Measurements from ENCODE around the gene QPCTL. TPM values are rescaled to one million over a fixed set of nuclear protein-coding genes. Genes with fewer than 3 reads are reported as not detected.

Gene QPCTL
- total RNA-seq, 4 donors from 2014 or later, result 0.80 to 1.4 (median 0.97) TPM

DNA sequence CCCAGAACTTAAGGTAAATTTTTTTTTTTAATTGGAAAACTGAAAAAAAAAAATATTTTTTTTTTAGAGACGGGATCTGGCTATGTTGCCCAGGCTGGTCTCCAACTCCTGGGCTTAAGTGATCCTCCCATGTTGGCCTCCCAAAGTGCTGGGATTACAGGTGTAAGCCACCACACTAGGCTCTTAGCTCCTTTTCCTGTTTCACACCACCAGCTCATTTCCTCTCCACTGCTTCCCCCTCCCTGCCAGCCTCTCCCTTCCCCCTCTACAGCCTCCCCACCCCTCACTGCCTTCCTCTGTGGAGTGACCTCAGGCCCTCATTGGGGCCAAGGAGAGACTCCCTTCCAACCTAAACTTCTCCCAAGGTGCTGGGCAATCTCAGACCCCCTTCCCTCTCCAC lies 28.7 kb upstream of the QPCTL start:
- Histone ChIP-seq H3K27me3 (peaks cover 44 to 53% (median 45%) of the 10 kb centered on the region in 3 donors), H3K9me3 (no peaks in the 10 kb centered on the region), H3K4me1 (peaks cover 6 to 8% of the 10 kb centered on the region in 2 donors), H3K27ac (no peak overlapping the region), H3K36me3 (no peaks in the 10 kb centered on the region), H3K4me3 (no peak overlapping the region)
- DNase-seq, result no peak
- intact Hi-C loops (cut with DNase I; ENCODE audit: low total_unique reads) (no loop called here), in situ Hi-C loops (cut with MboI; ENCODE audit: low sequenced_read_pairs in 4 of 4) (loop anchor here in 1 of 4 donors (25.0 kb wide), 1 partner anchor 126 kb away; no protein-coding TSS in a partner anchor)
- ATAC-seq, result no peak
- TF ChIP-seq, protein P1, sequence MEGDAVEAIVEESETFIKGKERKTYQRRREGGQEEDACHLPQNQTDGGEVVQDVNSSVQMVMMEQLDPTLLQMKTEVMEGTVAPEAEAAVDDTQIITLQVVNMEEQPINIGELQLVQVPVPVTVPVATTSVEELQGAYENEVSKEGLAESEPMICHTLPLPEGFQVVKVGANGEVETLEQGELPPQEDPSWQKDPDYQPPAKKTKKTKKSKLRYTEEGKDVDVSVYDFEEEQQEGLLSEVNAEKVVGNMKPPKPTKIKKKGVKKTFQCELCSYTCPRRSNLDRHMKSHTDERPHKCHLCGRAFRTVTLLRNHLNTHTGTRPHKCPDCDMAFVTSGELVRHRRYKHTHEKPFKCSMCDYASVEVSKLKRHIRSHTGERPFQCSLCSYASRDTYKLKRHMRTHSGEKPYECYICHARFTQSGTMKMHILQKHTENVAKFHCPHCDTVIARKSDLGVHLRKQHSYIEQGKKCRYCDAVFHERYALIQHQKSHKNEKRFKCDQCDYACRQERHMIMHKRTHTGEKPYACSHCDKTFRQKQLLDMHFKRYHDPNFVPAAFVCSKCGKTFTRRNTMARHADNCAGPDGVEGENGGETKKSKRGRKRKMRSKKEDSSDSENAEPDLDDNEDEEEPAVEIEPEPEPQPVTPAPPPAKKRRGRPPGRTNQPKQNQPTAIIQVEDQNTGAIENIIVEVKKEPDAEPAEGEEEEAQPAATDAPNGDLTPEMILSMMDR (IDR thresholded peaks at IDR 0.05 in 4 of 5, conservative IDR thresholded peaks at IDR 0.05 in 1 of 5), result no peak
- TF ChIP-seq POLR2A (IDR thresholded peaks at IDR 0.05), result no peak

DNA sequence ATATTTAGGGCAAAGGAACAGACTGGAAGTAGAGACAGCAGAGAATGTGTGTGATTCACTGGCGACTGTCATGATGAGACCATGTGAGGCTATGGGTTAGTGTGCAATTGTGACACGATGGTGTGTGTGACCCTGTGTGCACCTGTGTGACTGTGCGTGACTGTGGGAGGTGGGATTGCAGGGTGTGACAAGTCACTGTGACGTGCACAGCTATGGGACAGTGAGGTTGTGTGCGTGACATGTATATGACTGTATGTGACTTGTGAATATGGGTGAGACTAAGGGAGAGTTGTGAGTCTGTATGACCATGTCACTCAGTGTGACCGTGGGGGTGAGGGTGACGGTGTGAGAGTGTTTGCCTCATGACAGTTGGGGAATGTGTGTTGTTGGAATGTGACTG lies 27.9 kb upstream of the QPCTL start:
- Histone ChIP-seq H3K36me3 (no peaks in the 10 kb centered on the region), H3K4me3 (no peak overlapping the region), H3K4me1 (peaks cover 6 to 15% of the 10 kb centered on the region in 2 donors), H3K27me3 (peaks cover 48 to 60% (median 53%) of the 10 kb centered on the region in 3 donors), H3K27ac (no peak overlapping the region), H3K9me3 (no peaks in the 10 kb centered on the region)
- TF ChIP-seq POLR2A (IDR thresholded peaks at IDR 0.05), result no peak
- TF ChIP-seq, protein P1 (IDR thresholded peaks at IDR 0.05 in 4 of 5, conservative IDR thresholded peaks at IDR 0.05 in 1 of 5), result no peak
- DNase-seq (no peak), ATAC-seq (no peak)
- in situ Hi-C loops (cut with MboI; ENCODE audit: low sequenced_read_pairs in 4 of 4) (loop anchor here in 1 of 4 donors (25.0 kb wide), 1 partner anchor 127 kb away; no protein-coding TSS in a partner anchor), intact Hi-C loops (cut with DNase I; ENCODE audit: low total_unique reads) (no loop called here)

DNA sequence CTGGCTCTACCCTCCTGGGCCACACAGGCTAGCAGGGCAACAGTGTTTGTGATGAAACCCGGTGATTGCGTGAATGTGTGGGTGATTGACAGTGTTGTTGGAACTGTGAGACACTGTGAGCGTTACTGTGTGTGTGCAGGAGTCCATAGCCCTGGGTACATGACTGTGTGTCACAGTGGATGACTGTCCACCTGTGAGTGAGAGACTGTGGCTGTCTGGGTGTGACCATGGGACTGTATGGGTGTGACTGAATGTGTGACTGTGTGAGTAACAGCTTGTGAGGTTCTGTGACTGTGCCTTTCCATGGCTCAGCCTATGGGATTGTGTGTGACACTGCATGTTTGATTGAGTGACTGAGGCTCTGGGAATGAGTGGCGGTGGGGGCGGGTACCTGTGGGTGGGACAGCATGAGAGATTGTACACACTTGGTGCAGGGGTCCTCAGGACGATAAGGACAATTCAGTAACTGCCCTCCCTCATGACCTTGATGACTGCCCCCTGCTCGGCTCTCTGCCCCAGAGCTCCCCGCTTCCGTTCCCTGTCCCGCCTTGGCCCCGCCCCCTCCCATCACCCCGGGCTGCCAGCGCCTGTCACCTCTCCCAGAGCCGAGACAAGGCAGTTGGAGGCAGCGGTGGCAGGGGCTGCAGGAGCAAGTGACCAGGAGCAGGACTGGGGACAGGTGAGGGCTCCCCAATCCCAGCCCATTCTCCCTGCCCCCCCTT lies 24.7 kb upstream of the QPCTL start, which contains the start of gene GIPR:
TSS of gene GIPR (plus strand) at position 602 of the 722 bp plus-strand sequence. CDS start 1,300 bp downstream, outside the sequence.
- H3K27me3 ChIP-seq, result peaks cover 75 to 85% (median 76%) of the 10 kb centered on the region in 3 donors
- in situ Hi-C loops (cut with MboI; ENCODE audit: low sequenced_read_pairs in 4 of 4) (loop anchor here in 1 of 4 donors (25.0 kb wide), 1 partner anchor 130 kb away; no protein-coding TSS in a partner anchor), intact Hi-C loops (cut with DNase I; ENCODE audit: low total_unique reads) (no loop called here)
- H3K4me3 ChIP-seq, result peak within 1 kb of the TSS; percentile 2 to 34 (median 26)
- no peaks in the 10 kb centered on the region for H3K36me3 ChIP-seq
- DNase-seq (no peak), ATAC-seq (no peak)
- H3K9me3 ChIP-seq, result no peaks in the 10 kb centered on the region
- H3K4me1 ChIP-seq, result peaks cover 6 to 15% of the 10 kb centered on the region in 2 donors
- TF ChIP-seq POLR2A (IDR thresholded peaks at IDR 0.05), result no peak
- TF ChIP-seq, protein P1 (IDR thresholded peaks at IDR 0.05 in 4 of 5, conservative IDR thresholded peaks at IDR 0.05 in 1 of 5), result no peak
- no peak within 1 kb of the TSS for H3K27ac ChIP-seq

DNA sequence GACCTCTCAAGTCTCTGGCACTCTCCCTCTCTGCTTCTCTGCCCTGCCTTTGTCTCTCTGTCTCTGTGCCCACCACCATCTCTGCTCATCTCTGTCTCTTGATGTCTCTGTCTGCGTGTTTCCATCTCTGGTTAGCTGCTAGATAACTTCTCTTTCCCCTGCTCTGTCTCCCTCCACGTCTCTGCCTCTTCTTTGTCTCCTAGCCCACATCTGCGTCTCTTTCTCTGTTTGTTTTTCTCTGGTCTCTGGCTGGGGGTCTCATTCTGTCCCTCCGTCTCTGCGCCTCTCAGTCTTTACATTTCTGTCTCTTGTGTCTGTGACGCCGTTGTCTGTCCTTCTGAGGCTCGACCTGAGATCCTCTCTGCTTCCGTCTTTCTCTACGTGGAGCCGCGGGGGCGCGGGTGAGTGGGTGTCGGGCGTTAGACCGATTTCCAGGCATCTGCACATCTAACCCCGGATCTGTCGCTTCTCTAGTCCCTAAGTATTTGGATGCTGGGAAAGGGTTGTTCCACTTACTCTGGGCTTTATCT lies 24.1 kb upstream of the QPCTL start:
- intact Hi-C loops (cut with DNase I; ENCODE audit: low total_unique reads) (no loop called here), in situ Hi-C loops (cut with MboI; ENCODE audit: low sequenced_read_pairs in 4 of 4) (loop anchor here in 1 of 4 donors (25.0 kb wide), 1 partner anchor 131 kb away; no protein-coding TSS in a partner anchor)
- Histone ChIP-seq H3K4me1 (peaks cover 6 to 15% of the 10 kb centered on the region in 2 donors), H3K27me3 (peaks cover 75 to 85% (median 79%) of the 10 kb centered on the region in 3 donors), H3K4me3 (peak overlapping the region in 3 of 4 donors; percentile 2 to 34 (median 30)), H3K27ac (no peak overlapping the region), H3K36me3 (no peaks in the 10 kb centered on the region), H3K9me3 (no peaks in the 10 kb centered on the region)
- TF ChIP-seq, protein P1 (IDR thresholded peaks at IDR 0.05 in 4 of 5, conservative IDR thresholded peaks at IDR 0.05 in 1 of 5), result no peak
- TF ChIP-seq POLR2A (IDR thresholded peaks at IDR 0.05), result no peak
- no peak for DNase-seq
- ATAC-seq, result no peak
